ENCODE results near the gene KRT3. TPM values are rescaled to one million over a fixed set of nuclear protein-coding genes. Genes with fewer than 3 reads are reported as not detected.

KRT3 gene
- total RNA-seq, 4 donors from 2014 or later, result not detected

DNA sequence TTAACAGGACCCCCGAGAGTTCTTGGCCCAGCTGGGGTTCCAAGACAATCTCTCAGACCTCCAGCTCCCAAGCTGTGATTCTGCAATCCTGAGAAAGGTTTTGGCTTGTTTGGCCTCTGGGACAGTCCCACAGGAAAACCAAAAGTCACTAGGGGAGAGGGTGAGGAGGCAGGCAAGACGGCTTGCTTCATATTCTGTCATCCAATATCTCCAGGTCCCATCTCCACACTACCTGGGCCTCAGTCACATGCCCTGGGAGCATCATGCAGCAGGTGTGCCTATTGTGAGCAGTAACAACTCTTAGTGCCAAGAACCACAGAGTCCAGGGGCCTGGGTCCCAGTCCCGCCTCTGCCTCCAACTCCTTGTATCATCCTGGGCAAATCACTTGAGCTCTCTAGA, 36.5 kb upstream of the KRT3 start:
- no peak for ATAC-seq (ENCODE audit: low FRiP score)
- TF ChIP-seq, protein P1, sequence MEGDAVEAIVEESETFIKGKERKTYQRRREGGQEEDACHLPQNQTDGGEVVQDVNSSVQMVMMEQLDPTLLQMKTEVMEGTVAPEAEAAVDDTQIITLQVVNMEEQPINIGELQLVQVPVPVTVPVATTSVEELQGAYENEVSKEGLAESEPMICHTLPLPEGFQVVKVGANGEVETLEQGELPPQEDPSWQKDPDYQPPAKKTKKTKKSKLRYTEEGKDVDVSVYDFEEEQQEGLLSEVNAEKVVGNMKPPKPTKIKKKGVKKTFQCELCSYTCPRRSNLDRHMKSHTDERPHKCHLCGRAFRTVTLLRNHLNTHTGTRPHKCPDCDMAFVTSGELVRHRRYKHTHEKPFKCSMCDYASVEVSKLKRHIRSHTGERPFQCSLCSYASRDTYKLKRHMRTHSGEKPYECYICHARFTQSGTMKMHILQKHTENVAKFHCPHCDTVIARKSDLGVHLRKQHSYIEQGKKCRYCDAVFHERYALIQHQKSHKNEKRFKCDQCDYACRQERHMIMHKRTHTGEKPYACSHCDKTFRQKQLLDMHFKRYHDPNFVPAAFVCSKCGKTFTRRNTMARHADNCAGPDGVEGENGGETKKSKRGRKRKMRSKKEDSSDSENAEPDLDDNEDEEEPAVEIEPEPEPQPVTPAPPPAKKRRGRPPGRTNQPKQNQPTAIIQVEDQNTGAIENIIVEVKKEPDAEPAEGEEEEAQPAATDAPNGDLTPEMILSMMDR (IDR thresholded peaks at IDR 0.05), result no peak
- no peak for DNase-seq (ENCODE audit: low spot score)

GRCh38 chr12:52831251-52831650, 35.3 kb upstream of the KRT3 start:
- no peak for ATAC-seq (ENCODE audit: low FRiP score)
- no peak for DNase-seq (ENCODE audit: low spot score)
- TF ChIP-seq, protein P1 (IDR thresholded peaks at IDR 0.05), result no peak

- TF ChIP-seq, protein P1 (IDR thresholded peaks at IDR 0.05), result no peak
- no peak for DNase-seq (ENCODE audit: low spot score)
- ATAC-seq (ENCODE audit: low FRiP score), result no peak
Observed at GRCh38 chr12:52829986-52830770, 34.3 kb upstream of the KRT3 start.

DNA sequence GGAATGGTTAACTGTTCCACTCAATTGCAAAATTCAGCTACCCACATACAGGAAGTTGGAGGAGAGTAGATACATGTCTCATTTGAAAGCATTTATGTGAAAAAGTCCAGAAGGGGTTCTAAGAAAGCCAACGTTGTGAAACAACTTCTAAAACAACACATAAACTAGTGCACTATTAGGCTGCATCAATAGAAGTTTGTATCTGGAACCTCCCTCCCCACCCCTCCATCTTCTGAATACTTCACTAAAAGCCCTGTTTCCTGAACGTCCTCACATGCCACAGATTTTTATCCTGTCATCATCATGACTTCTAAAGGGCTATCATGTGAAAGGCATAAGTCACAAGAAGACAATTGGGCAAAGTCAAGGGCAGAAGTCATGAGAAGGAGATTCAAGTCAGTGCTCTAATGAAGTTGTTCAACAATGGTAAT, 32.7 kb upstream of the KRT3 start:
- ATAC-seq (ENCODE audit: low FRiP score) (no peak), DNase-seq (ENCODE audit: low spot score) (no peak)
- TF ChIP-seq, protein P1 (IDR thresholded peaks at IDR 0.05), result no peak

GRCh38 chr12:52828156-52828555, 32.2 kb upstream of the KRT3 start:
- TF ChIP-seq, protein P1 (IDR thresholded peaks at IDR 0.05), result no peak
- no peak for ATAC-seq (ENCODE audit: low FRiP score)
- no peak for DNase-seq (ENCODE audit: low spot score)

DNA sequence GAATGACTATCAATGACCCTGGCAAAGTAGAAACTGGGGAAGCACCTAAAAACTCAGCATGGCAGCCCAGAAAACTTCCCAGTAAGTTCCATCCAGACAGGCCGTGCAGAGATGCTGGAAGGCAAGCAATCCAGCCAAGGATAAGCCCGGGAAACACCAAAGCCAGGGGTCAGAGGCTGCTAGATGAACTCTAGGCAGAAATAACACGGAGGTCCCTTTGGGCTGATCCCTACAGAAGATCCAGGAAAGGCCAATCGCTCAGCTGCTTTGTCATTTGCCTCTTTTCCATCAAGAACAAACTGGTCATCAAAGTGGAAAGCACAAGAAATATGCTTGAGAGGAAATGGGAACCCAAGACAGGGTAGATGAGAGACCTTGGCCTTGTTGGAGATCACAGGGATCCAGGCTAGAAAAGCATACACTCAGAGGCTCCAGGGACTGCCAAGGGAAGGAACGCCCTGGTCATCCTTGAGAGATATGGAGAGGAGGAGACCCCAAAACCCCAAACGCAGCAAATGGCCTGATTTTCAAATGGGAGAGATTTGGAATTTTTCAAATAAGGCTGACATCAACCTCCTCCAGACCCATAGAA, 31.7 kb upstream of the KRT3 start:
- ATAC-seq (ENCODE audit: low FRiP score) (no peak), DNase-seq (ENCODE audit: low spot score) (no peak)
- TF ChIP-seq, protein P1 (IDR thresholded peaks at IDR 0.05), result no peak
